ENCODE data around the gene PPP2R2B.
"Not testable (repeated sequence)": the region's sequence is repeated elsewhere in the genome, so short reads cannot be mapped to it uniquely, and the experiment has no call there.

PPP2R2B gene

DNA sequence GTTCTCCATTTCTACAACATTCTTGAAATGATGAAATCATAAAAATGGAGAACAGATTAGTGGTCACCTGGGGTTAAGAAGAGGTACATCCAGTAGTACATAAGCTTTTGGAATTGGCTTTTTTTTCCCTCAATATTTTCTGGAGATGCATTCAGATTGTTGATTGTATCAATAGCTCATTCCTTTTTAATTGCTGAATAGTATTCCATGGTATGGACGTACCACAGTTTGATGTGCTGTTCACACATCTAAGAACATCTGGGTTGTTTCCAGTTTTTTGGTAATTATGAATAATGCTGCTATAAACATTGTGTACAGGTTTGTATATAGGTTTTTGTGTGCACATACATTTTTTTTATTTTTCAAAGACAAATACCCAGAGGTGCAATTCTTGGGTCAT is 130.0 kb downstream of the PPP2R2B start:
- in situ Hi-C loops (cut with HindIII; ENCODE audit: low sequenced_read_pairs) = no loop called here
- H3K4me3 ChIP-seq (ENCODE audit: low read depth, low read length) = no peak overlapping the region
- no peak for DNase-seq (ENCODE audit: low read depth, low spot score)
- TF ChIP-seq, protein P1, sequence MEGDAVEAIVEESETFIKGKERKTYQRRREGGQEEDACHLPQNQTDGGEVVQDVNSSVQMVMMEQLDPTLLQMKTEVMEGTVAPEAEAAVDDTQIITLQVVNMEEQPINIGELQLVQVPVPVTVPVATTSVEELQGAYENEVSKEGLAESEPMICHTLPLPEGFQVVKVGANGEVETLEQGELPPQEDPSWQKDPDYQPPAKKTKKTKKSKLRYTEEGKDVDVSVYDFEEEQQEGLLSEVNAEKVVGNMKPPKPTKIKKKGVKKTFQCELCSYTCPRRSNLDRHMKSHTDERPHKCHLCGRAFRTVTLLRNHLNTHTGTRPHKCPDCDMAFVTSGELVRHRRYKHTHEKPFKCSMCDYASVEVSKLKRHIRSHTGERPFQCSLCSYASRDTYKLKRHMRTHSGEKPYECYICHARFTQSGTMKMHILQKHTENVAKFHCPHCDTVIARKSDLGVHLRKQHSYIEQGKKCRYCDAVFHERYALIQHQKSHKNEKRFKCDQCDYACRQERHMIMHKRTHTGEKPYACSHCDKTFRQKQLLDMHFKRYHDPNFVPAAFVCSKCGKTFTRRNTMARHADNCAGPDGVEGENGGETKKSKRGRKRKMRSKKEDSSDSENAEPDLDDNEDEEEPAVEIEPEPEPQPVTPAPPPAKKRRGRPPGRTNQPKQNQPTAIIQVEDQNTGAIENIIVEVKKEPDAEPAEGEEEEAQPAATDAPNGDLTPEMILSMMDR (IDR thresholded peaks at IDR 0.05; ENCODE audit: low read depth, low read length) = no peak

GRCh38 chr5:146745931-146746577 is 132.5 kb downstream of the PPP2R2B start:
- H3K4me3 ChIP-seq (ENCODE audit: low read depth, low read length) = no peak overlapping the region
- TF ChIP-seq, protein P1 (IDR thresholded peaks at IDR 0.05; ENCODE audit: low read depth, low read length) = no peak
- in situ Hi-C loops (cut with HindIII; ENCODE audit: low sequenced_read_pairs) = no loop called here
- no peak for DNase-seq (ENCODE audit: low read depth, low spot score)

DNA sequence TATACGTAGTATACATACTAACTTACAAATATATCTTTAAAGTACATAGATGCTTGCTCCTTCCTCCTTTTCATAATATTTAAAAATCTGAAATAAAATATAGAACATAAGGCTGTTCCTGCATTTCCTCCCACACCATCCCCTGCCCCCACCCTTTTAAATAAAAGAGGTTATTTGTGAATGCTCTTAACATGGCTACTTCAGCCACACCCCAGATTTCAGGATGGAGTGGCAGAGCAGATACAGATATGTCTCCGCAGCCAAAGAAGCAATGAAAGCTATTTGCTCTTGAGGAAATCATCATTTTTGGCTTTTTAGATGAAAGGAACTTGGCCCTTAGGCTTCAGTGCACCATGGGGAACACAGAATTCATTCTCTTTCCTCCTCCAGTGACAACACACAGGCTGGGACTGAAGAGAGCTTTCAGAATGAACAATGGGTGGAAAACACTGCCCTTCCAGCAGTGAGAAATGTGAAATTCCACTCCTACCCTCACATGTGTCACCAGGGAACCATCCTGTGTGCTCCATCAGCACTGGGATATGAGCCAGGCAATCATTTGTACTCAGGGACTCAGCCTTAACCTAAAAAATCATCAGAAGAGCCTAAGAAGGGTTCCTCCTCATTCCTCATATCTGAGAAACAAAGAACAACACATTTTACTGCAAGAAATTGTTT is 134.3 kb downstream of the PPP2R2B start:
- TF ChIP-seq, protein P1 (IDR thresholded peaks at IDR 0.05; ENCODE audit: low read depth, low read length) = no peak
- H3K4me3 ChIP-seq (ENCODE audit: low read depth, low read length) = no peak overlapping the region
- peak; percentile 70 for DNase-seq (ENCODE audit: low read depth, low spot score)
- in situ Hi-C loops (cut with HindIII; ENCODE audit: low sequenced_read_pairs) = no loop called here

- DNase-seq (ENCODE audit: low read depth, low spot score) = no peak
- in situ Hi-C loops (cut with HindIII; ENCODE audit: low sequenced_read_pairs) = no loop called here
- TF ChIP-seq, protein P1 (IDR thresholded peaks at IDR 0.05; ENCODE audit: low read depth, low read length) = no peak
- H3K4me3 ChIP-seq (ENCODE audit: low read depth, low read length) = no peak overlapping the region
These were observed 143.5 kb downstream of the PPP2R2B start for GRCh38 chr5:146734936-146735577.

GRCh38 chr5:146732962-146733361 is 145.6 kb downstream of the PPP2R2B start:
- in situ Hi-C loops (cut with HindIII; ENCODE audit: low sequenced_read_pairs) = no loop called here
- no peak for DNase-seq (ENCODE audit: low read depth, low spot score)
- TF ChIP-seq, protein P1 (IDR thresholded peaks at IDR 0.05; ENCODE audit: low read depth, low read length) = no peak
- H3K4me3 ChIP-seq (ENCODE audit: low read depth, low read length) = no peak overlapping the region

DNA sequence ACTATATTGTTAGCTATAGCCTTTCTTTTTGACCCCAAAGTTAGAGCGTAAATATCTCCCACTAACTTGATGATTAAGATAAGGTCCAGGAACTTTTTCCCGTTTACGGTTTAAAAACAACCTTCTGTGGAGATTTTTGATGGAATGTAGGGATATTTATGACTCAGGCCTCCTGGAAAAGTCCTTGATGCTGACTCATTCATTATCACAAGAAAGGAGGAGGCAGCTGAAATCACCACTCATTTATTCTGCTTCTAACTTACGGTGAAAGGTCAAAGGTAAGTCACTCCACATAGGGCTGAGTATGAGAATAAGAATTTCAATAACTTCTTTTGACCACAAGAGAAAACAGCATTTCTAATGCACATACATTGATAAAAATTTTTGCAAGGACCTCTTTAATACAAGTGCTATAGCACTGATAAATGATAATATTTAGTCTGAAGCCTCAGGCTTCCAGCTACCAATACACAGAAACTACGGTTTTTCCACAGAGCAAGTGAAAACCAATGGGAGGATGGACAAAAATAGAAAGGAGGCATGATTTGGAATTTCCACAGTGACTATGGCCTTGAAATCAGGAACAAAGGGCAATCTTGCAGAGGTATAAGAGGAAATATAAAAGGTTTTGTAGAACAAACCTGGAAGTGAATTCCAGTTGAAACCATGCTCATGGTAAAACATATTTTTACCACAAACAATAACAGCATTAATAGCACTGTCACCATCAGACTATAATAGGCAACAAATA is 146.5 kb downstream of the PPP2R2B start:
- TF ChIP-seq, protein P1 (IDR thresholded peaks at IDR 0.05; ENCODE audit: low read depth, low read length) = no peak
- H3K4me3 ChIP-seq (ENCODE audit: low read depth, low read length) = no peak overlapping the region
- in situ Hi-C loops (cut with HindIII; ENCODE audit: low sequenced_read_pairs) = no loop called here
- peak; percentile 94 for DNase-seq (ENCODE audit: low read depth, low spot score)

DNA sequence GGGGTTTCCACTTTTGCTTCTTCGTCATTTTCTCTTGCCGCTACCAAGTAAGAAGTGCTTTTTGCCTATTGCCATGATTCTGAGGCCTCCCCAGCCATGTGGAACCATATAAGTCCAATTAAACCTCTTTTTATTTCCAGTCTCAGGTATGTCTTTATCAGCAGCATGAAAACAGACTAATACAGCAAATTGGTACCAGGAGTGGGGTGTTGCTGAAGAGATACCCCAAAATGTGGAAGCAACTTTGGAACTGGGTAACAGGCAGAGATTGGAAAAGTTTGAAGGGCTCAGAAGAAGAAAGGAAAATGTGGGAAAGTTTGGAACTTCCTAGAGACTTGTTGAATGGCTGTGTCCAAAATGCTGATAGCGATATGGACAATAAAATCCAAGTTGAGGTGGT is 149.8 kb downstream of the PPP2R2B start:
- DNase-seq (ENCODE audit: low read depth, low spot score); H3K4me3 ChIP-seq (ENCODE audit: low read depth, low read length); in situ Hi-C loops (cut with HindIII; ENCODE audit: low sequenced_read_pairs): not testable (repeated sequence)
